Upper lobe of left lung (tissue), 4 donors: ENCODE data around the gene COL6A3.

ENCODE experiments used
- EP300 ChIP-seq, 4 donors: sonication (generic); formaldehyde crosslinking; IDR thresholded peaks; one replicate each; pipeline ENCODE4 v1.5.1; 2017; ENCODE audit warnings: antibody characterized with exemption in 4 of 4, control low read depth in 2 of 4
- POLR2A ChIP-seq, 4 donors: fragments of 450-650 bp; IDR thresholded peaks; one replicate each; pipeline ENCODE4 v1.5.1; 2016 to 2017; ENCODE audit warnings: antibody characterized with exemption in 4 of 4, mild to moderate bottlenecking in 2 of 4
- POLR2AphosphoS5 ChIP-seq, 2 donors: sonication (generic); formaldehyde crosslinking; IDR thresholded peaks; one replicate each; pipeline ENCODE4 v1.5.1; 2017; ENCODE audit warnings: antibody characterized with exemption in 2 of 2
- TF ChIP-seq, protein P1 (sequence below), 6 experiments: fragments of 450-650 bp in 4 of 6; fragments of 200-600 bp in 2 of 6; sonication (generic) in 2 of 6; IDR thresholded peaks; one replicate each; pipeline ENCODE4 v1.5.1; 2016 to 2019; ENCODE audit warnings: antibody characterized with exemption in 6 of 6

DNA sequence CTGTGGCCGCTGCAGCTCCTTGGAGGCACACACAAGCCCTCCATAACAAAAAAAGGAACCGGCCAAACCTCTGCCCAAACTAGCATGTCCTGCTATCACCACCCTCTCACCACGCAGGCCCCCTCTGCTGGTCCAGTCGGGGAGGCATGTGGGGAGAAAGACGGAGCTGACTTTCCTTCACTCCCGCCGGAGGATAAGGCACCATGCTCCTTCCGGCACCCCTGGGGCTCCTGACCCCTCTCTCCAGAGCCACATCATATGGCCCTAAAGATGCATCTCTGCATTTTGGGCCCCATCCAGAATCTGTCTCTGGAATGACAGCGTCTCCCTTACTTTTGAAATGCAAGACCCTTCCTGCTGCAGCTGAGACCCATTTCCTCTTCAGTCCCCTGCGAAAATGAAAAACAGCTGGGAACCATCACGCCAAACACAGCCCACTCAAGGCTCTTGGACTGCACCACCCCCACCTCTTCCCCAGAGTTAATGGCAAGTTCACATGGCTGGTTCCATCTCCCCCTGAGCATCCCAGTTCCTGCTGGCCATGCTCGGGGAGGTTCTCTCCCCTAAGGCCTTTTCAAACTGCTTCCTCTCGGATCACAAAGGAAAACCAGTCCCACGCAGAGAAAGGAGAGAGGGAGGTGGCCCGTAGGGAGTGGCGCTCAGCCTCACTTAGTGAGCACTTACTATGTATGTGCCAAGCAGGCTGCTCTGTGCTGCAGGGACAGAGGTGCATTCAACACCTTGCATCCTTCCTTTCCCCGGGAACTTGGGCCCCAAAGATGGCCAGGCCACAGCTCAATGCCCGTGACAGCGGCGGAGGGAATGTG lies 37.9 kb upstream of the COL6A3 start:
- TF ChIP-seq POLR2A (IDR thresholded peaks at IDR 0.05) (no peak), EP300 (IDR thresholded peaks at IDR 0.05) (no peak), POLR2AphosphoS5 (IDR thresholded peaks at IDR 0.05) (no peak)
- TF ChIP-seq, protein P1, sequence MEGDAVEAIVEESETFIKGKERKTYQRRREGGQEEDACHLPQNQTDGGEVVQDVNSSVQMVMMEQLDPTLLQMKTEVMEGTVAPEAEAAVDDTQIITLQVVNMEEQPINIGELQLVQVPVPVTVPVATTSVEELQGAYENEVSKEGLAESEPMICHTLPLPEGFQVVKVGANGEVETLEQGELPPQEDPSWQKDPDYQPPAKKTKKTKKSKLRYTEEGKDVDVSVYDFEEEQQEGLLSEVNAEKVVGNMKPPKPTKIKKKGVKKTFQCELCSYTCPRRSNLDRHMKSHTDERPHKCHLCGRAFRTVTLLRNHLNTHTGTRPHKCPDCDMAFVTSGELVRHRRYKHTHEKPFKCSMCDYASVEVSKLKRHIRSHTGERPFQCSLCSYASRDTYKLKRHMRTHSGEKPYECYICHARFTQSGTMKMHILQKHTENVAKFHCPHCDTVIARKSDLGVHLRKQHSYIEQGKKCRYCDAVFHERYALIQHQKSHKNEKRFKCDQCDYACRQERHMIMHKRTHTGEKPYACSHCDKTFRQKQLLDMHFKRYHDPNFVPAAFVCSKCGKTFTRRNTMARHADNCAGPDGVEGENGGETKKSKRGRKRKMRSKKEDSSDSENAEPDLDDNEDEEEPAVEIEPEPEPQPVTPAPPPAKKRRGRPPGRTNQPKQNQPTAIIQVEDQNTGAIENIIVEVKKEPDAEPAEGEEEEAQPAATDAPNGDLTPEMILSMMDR (IDR thresholded peaks at IDR 0.05) = peak in 2 of 6 experiments; percentile 5 to 9
